ENCODE results near the gene GRAP.

- TF ChIP-seq POLR2A (IDR thresholded peaks at IDR 0.05) (no peak), CTCF (IDR thresholded peaks at IDR 0.05) (no peak)
These were observed 25.1 kb downstream of the GRAP start for GRCh38 chr17:19021622-19022083.
